Smooth muscle cell (in vitro differentiated cells): ENCODE results near the gene CCNQ. TPM values are rescaled to one million over a fixed set of nuclear protein-coding genes. Genes with fewer than 3 reads are reported as not detected.

ENCODE experiments used
- DNase-seq: peaks from one replicate; lab custom pipeline; 2025; ENCODE audit not compliant: unreplicated experiment; lab: John Stamatoyannopoulos, UW
- H2AFZ ChIP-seq: fragments of 200-600 bp; sonication (generic); 2 replicates; pipeline ENCODE4 v1.6.0; 2016; ENCODE audit warnings: antibody characterized with exemption, low read depth, mild to moderate bottlenecking
- H3F3A ChIP-seq: fragments of 200-600 bp; sonication (generic); 2 replicates; pipeline ENCODE4 v1.6.0; 2017; ENCODE audit warnings: antibody characterized with exemption, low read depth
- H3K27ac ChIP-seq: fragments of 200-600 bp; sonication (generic); 2 replicates; pipeline ENCODE4 v1.5.1; 2016; ENCODE audit warnings: low read depth, mild to moderate bottlenecking
- H3K27me3 ChIP-seq: fragments of 200-600 bp; sonication (generic); 2 replicates; pipeline ENCODE4 v1.6.1; 2016; ENCODE audit warnings: low read depth, mild to moderate bottlenecking
- H3K36me3 ChIP-seq: fragments of 200-600 bp; sonication (generic); 2 replicates; pipeline ENCODE4 v1.5.1; 2016; ENCODE audit warnings: low read depth
- H3K4me1 ChIP-seq: fragments of 200-600 bp; sonication (generic); 2 replicates; pipeline ENCODE4 v1.5.1; 2016; ENCODE audit warnings: low read depth
- H3K4me2 ChIP-seq: fragments of 200-600 bp; sonication (generic); 2 replicates; pipeline ENCODE4 v1.6.0; 2016; ENCODE audit warnings: mild to moderate bottlenecking
- H3K4me3 ChIP-seq: fragments of 200-600 bp; sonication (generic); 2 replicates; pipeline ENCODE4 v1.5.1; 2016; ENCODE audit warnings: mild to moderate bottlenecking
- H3K79me2 ChIP-seq: fragments of 200-600 bp; sonication (generic); 2 replicates; pipeline ENCODE4 v1.6.0; 2016; ENCODE audit warnings: low read depth, mild to moderate bottlenecking
- H3K9ac ChIP-seq: fragments of 200-600 bp; sonication (generic); 2 replicates; pipeline ENCODE4 v1.6.0; 2016; ENCODE audit warnings: low read depth
- H3K9me3 ChIP-seq: fragments of 200-600 bp; sonication (generic); replicated peaks from 2 replicates; pipeline ENCODE4 v1.5.1; 2016; ENCODE audit warnings: low read depth
- H4K20me1 ChIP-seq: fragments of 200-600 bp; sonication (generic); 2 replicates; pipeline ENCODE4 v1.6.0; 2016; ENCODE audit warnings: low read depth
- WGBS: methylation state at CpG from one replicate; pipeline ENCODE4 v1.1.7; 2016; ENCODE audit warnings: low lambda C conversion rate; 5-methylcytosine and 5-hydroxymethylcytosine counted together
- polyA plus RNA-seq: library from polyadenylated mRNA; unstranded; fragments of >200 nt; fragmentation: Nextera tagmentation; extraction: Ambion mirVana; gene quantifications from 2 replicates; pipeline ENCODE4 v1.2.1, GENCODE V29; 2016
- total RNA-seq: library from RNA; depleted of rRNA; stranded (reverse); fragments of >200 nt; gene quantifications from 2 replicates; pipeline ENCODE4 v1.2.3, GENCODE V29; 2014
- TF ChIP-seq, protein P1 (sequence below): fragments of 200-600 bp; sonication (generic); IDR thresholded peaks from 2 replicates; pipeline ENCODE4 v1.5.1; 2017; ENCODE audit warnings: borderline replicate concordance, mild to moderate bottlenecking, antibody characterized with exemption; ENCODE audit not compliant: insufficient read depth, poor library complexity, severe bottlenecking

The CCNQ gene
- 9.4 and 17.9 TPM in 2 replicates for total RNA-seq
- 23.0 and 27.3 TPM in 2 replicates for polyA plus RNA-seq

DNA sequence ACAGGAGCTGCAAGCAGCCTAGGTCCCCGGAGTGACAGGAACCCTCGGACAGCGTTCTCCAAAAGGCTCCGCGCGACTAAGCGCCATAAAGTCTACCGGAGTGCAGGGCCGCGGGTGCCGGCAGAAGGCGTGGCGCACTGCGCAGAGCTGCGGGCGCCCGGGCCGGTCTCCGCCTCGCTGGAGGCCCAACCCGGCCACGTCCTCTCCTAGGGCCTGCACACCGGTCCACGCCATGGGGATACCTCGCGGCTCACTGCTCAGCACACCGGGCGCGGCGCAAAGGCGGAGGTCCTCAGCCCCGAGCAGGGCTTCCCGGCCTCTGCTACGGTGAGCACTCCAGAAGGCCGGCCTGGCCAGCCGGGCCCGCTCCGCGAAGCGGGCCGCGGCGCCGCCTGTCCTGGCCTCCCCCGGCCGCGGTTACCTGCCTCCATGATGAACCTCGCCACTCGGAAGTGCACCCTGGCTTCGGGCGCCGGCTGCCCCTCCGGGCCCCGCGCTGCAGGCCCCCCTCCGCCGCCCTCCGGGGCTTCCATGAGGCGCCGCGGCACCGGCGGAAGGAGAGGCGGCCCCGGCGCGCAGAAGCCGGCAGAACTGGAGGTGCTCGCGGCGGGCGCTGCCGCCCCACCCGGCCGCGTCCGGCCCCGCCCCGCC, at the start of gene CCNQ:
Gene CCNQ (minus strand): TSS at position 599 of the 651 bp plus-strand sequence. CDS start 66 bp downstream, at position 533.
- Histone ChIP-seq H3K27me3 (no peaks in the 10 kb centered on the region), H3K4me3 (peak within 1 kb of the TSS; percentile 67)
- DNase-seq = no peak

DNA sequence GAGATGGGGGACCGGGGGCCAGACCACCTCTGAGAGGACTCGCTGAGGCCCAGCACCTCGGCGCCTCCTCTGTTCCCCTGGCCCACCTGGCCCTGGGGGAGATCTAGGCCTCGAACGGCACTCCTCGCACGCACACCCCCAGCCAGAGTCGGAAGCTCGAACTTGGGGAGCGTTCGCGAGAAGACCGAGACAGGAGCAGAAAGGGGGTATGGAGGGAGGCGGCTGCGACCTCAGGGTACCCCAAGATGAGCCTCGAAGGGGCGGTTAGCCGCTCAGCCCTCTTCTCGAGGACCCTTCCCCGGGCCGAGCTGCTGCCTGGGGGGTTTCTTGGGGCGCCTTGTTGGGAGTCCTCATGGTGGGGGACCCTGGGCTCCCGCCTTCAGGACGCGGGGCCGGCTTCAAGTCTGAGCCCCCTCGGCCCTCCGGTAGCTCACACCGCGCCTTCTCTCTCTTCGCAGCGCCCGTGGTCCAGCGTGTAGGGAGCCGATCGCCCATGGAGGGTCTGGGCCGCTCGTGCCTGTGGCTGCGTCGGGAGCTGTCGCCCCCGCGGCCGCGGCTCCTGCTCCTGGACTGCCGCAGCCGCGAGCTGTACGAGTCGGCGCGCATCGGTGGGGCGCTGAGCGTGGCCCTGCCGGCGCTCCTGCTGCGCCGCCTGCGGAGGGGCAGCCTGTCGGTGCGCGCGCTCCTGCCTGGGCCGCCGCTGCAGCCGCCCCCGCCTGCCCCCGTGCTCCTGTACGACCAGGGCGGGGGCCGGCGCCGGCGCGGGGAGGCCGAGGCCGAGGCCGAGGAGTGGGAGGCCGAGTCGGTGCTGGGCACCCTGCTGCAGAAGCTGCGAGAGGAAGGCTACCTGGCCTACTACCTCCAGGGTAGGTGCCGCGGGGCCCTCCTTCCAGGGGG, 48.8 kb upstream of the CCNQ start:
- H4K20me1 ChIP-seq = no peaks in the 10 kb centered on the region
- H3K27ac ChIP-seq = no peak overlapping the region
- H2AFZ ChIP-seq = no peak overlapping the region
- no peaks in the 10 kb centered on the region for H3K9me3 ChIP-seq
- peaks cover 3% of the 10 kb centered on the region for H3K4me1 ChIP-seq
- no peak overlapping the region for H3K9ac ChIP-seq
- H3K4me2 ChIP-seq = peak overlapping the region; percentile 75
- TF ChIP-seq, protein P1, sequence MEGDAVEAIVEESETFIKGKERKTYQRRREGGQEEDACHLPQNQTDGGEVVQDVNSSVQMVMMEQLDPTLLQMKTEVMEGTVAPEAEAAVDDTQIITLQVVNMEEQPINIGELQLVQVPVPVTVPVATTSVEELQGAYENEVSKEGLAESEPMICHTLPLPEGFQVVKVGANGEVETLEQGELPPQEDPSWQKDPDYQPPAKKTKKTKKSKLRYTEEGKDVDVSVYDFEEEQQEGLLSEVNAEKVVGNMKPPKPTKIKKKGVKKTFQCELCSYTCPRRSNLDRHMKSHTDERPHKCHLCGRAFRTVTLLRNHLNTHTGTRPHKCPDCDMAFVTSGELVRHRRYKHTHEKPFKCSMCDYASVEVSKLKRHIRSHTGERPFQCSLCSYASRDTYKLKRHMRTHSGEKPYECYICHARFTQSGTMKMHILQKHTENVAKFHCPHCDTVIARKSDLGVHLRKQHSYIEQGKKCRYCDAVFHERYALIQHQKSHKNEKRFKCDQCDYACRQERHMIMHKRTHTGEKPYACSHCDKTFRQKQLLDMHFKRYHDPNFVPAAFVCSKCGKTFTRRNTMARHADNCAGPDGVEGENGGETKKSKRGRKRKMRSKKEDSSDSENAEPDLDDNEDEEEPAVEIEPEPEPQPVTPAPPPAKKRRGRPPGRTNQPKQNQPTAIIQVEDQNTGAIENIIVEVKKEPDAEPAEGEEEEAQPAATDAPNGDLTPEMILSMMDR = no peak
- 47% methylated on average over 64 of the region's 85 CpGs for WGBS
- no peaks in the 10 kb centered on the region for H3K36me3 ChIP-seq
- H3F3A ChIP-seq = no peaks in the 10 kb centered on the region
- peaks cover 13% of the 10 kb centered on the region for H3K27me3 ChIP-seq
- H3K4me3 ChIP-seq = peak overlapping the region; percentile 24
- H3K79me2 ChIP-seq = no peaks in the 10 kb centered on the region
- no peak for DNase-seq

More for the DNA sequence above, at the start of gene CCNQ:
- TF ChIP-seq, protein P1 = no peak
- H3K79me2 ChIP-seq = no peaks in the 10 kb centered on the region
- peak within 1 kb of the TSS; percentile 54 for H3K9ac ChIP-seq
- no peaks in the 10 kb centered on the region for H3F3A ChIP-seq
- H3K4me2 ChIP-seq = peak within 1 kb of the TSS; percentile 83
- no peaks in the 10 kb centered on the region for H3K9me3 ChIP-seq
- no peaks in the 10 kb centered on the region for H3K36me3 ChIP-seq
- peak within 1 kb of the TSS; percentile 72 for H2AFZ ChIP-seq
- H3K27ac ChIP-seq = no peak within 1 kb of the TSS
- no peaks in the 10 kb centered on the region for H3K4me1 ChIP-seq
- peaks cover 23% of the 10 kb centered on the region for H4K20me1 ChIP-seq
- WGBS = 47% methylated on average over 48 of the region's 79 CpGs

DNA sequence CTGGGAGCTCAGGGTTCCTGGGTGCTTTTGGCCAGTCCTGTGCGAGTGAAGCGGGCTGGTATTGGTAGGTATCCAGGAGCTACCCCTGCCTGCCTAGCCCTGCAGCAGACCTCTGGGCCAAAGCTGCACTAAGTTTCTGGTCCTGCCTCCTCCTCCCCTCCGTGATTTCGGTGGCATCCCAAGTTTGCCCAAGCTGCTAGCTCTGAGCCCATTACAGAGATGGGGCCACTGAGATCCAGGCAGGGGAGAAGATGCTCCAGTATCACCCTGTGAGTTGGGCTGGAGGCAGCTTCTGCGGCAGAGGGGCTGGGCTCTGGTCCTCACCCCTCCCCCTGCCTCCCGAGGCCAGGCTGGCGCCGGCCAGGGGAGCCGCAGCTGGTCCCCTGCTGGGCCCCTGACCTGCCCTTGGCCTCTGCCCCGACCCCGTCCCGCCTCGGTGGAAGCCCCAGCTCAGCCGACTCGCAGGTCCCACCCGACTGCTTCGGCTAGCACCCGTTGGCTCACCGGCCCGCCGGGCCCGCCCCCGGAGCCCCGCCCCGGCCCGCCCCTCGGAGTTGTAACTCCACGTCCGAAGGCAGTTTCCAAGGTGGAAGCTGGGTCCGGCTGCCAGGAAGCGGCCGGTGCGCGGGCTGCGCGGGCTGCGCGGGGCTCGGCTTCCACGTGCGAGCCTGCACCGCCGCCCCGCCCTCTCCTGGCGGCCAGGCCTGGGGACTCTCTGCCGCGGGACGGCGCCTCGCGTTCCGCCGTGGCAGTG, 47.9 kb upstream of the CCNQ start, which contains the start of gene DUSP9:
Gene DUSP9 (plus strand): TSS at position 584 of the 754 bp plus-strand sequence. CDS start 751 bp downstream, outside the sequence.
- H3K27ac ChIP-seq = no peak within 1 kb of the TSS
- no peaks in the 10 kb centered on the region for H3F3A ChIP-seq
- H3K4me2 ChIP-seq = peak within 1 kb of the TSS; percentile 75
- WGBS = 47% methylated on average over 29 of the region's 53 CpGs
- H3K9ac ChIP-seq = no peak within 1 kb of the TSS
- no peaks in the 10 kb centered on the region for H3K79me2 ChIP-seq
- H3K4me1 ChIP-seq = peaks cover 3% of the 10 kb centered on the region
- H4K20me1 ChIP-seq = no peaks in the 10 kb centered on the region
- peak within 1 kb of the TSS; percentile 24 for H3K4me3 ChIP-seq
- peaks cover 13% of the 10 kb centered on the region for H3K27me3 ChIP-seq
- H3K36me3 ChIP-seq = no peaks in the 10 kb centered on the region
- no peaks in the 10 kb centered on the region for H3K9me3 ChIP-seq
- no peak for DNase-seq
- no peak within 1 kb of the TSS for H2AFZ ChIP-seq
- TF ChIP-seq, protein P1 = no peak
